HEK293 (cell line): ENCODE measurements around the gene DDRGK1.
A peak's percentile ranks its signal among the peaks of the same experiment; 100 is the strongest.

Source experiments
- CTCF ChIA-PET: fragments of 350-600 bp; formaldehyde crosslinking; extraction: SDS; loops from one replicate; lab custom pipeline; 2021; ENCODE audit warnings: antibody characterized with exemption; lab: Yijun Ruan, JAX
- POLR2A ChIA-PET: fragments of 300-600 bp; formaldehyde crosslinking; extraction: SDS; loops from one replicate; lab custom pipeline; 2020; ENCODE audit warnings: antibody characterized with exemption, inconsistent platforms; lab: Yijun Ruan, JAX
- H3K27ac ChIP-seq: fragments of 200-500 bp; sonication (Bioruptor generic); 2 replicates; pipeline ENCODE4 v1.5.1; 2014; ENCODE audit warnings: low read depth, low read length, control low read depth, inconsistent platforms; ENCODE audit errors: extremely low read depth
- H3K36me3 ChIP-seq, 2 experiments: fragments of 200-500 bp in 1 of 2; sonication (Bioruptor generic) in 1 of 2; 1 replicate in 1 of 2; 2 replicates in 1 of 2; pipeline ENCODE4 v1.5.1; 2014 to 2017; ENCODE audit warnings: inconsistent platforms in 2 of 2, low read length in 2 of 2; ENCODE audit not compliant: control insufficient read depth in 2 of 2, insufficient read depth in 1 of 2
- H3K4me1 ChIP-seq: fragments of 200-500 bp; sonication (Bioruptor generic); 2 replicates; pipeline ENCODE4 v1.5.1; 2014; ENCODE audit warnings: mild to moderate bottlenecking, low read length, inconsistent platforms; ENCODE audit not compliant: control insufficient read depth, insufficient read depth
- H3K4me3 ChIP-seq: 2 replicates; pipeline ENCODE4 v1.5.1; 2011; ENCODE audit warnings: low read depth, mild to moderate bottlenecking, control low read depth, low read length, moderate library complexity
- H3K9me3 ChIP-seq: fragments of 200-500 bp; sonication (Bioruptor generic); 2 replicates; pipeline ENCODE4 v1.5.1; 2014; ENCODE audit warnings: low read depth, low read length, inconsistent platforms; ENCODE audit not compliant: control insufficient read depth, insufficient read depth
- EGR2 ChIP-seq: fragments of 450-650 bp; formaldehyde crosslinking; IDR thresholded peaks from 2 replicates; pipeline ENCODE4 v1.5.1; 2016; ENCODE audit warnings: low read depth, missing biosample characterization, missing genetic modification characterization
- IKZF3 ChIP-seq: fragments of 450-650 bp; IDR thresholded peaks from 2 replicates; pipeline ENCODE4 v1.5.0; 2018; ENCODE audit warnings: missing biosample characterization, mild to moderate bottlenecking, missing genetic modification characterization, moderate library complexity
- KLF1 ChIP-seq: fragments of 450-650 bp; formaldehyde crosslinking; IDR thresholded peaks from 2 replicates; pipeline ENCODE4 v1.5.1; 2016; ENCODE audit warnings: missing biosample characterization, missing genetic modification characterization
- KLF8 ChIP-seq: fragments of 450-650 bp; formaldehyde crosslinking; IDR thresholded peaks from 2 replicates; pipeline ENCODE4 v1.5.1; 2016; ENCODE audit warnings: missing biosample characterization, missing genetic modification characterization
- RBAK ChIP-seq: fragments of 450-650 bp; formaldehyde crosslinking; IDR thresholded peaks from 2 replicates; pipeline ENCODE4 v1.5.1; 2016; ENCODE audit warnings: missing biosample characterization, missing genetic modification characterization
- SP2 ChIP-seq: fragments of 450-650 bp; formaldehyde crosslinking; IDR thresholded peaks from 2 replicates; pipeline ENCODE4 v1.5.1; 2016; ENCODE audit warnings: missing biosample characterization, missing genetic modification characterization
- WT1 ChIP-seq: fragments of 450-650 bp; formaldehyde crosslinking; IDR thresholded peaks from 2 replicates; pipeline ENCODE4 v1.5.1; 2016; ENCODE audit warnings: missing biosample characterization, missing genetic modification characterization
- ZFHX2 ChIP-seq: fragments of 450-650 bp; formaldehyde crosslinking; conservative IDR thresholded peaks from 2 replicates; pipeline ENCODE4 v1.5.1; 2016; ENCODE audit warnings: missing biosample characterization, missing genetic modification characterization
- ZNF10 ChIP-seq: fragments of 450-650 bp; formaldehyde crosslinking; IDR thresholded peaks from 2 replicates; pipeline ENCODE4 v1.5.1; 2017; ENCODE audit warnings: missing biosample characterization, missing genetic modification characterization
- ZNF184 ChIP-seq: fragments of 450-650 bp; IDR thresholded peaks from 2 replicates; pipeline ENCODE4 v1.5.1; 2018; ENCODE audit warnings: missing biosample characterization, mild to moderate bottlenecking, missing genetic modification characterization
- ZNF221 ChIP-seq: fragments of 450-650 bp; formaldehyde crosslinking; IDR thresholded peaks from 2 replicates; pipeline ENCODE4 v1.5.1; 2017; ENCODE audit warnings: missing biosample characterization, missing genetic modification characterization, borderline replicate concordance
- ZNF239 ChIP-seq: fragments of 450-650 bp; formaldehyde crosslinking; IDR thresholded peaks from 2 replicates; pipeline ENCODE4 v1.5.1; 2016; ENCODE audit warnings: missing biosample characterization, missing genetic modification characterization
- ZNF274 ChIP-seq, 2 experiments: fragments of 200-500 bp in 1 of 2; fragments of 450-650 bp in 1 of 2; sonication (Bioruptor generic) in 1 of 2; formaldehyde crosslinking in 1 of 2; IDR thresholded peaks; 2 replicates each; pipeline versions ENCODE4 v1.5.1 to v1.6.1; 2014 to 2016; ENCODE audit warnings: borderline replicate concordance in 1 of 2, inconsistent platforms in 1 of 2, low read length in 1 of 2, missing biosample characterization in 1 of 2, missing genetic modification characterization in 1 of 2
- ZNF335 ChIP-seq: fragments of 450-650 bp; formaldehyde crosslinking; conservative IDR thresholded peaks from 2 replicates; pipeline ENCODE4 v1.5.1; 2016; ENCODE audit warnings: missing biosample characterization, missing genetic modification characterization
- ZNF530 ChIP-seq: fragments of 450-650 bp; formaldehyde crosslinking; IDR thresholded peaks from 2 replicates; pipeline ENCODE4 v1.5.1; 2016; ENCODE audit warnings: low read depth, missing biosample characterization, missing genetic modification characterization
- ZNF561 ChIP-seq: fragments of 450-650 bp; IDR thresholded peaks from 2 replicates; pipeline ENCODE4 v1.5.1; 2018; ENCODE audit warnings: missing biosample characterization, missing genetic modification characterization, borderline replicate concordance
- ZNF664 ChIP-seq: fragments of 450-650 bp; formaldehyde crosslinking; IDR thresholded peaks from 2 replicates; pipeline ENCODE4 v1.5.1; 2016; ENCODE audit warnings: missing biosample characterization, missing genetic modification characterization
- ZNF670 ChIP-seq: fragments of 450-650 bp; formaldehyde crosslinking; IDR thresholded peaks from 2 replicates; pipeline ENCODE4 v1.5.1; 2016; ENCODE audit warnings: missing biosample characterization, missing genetic modification characterization, low read depth
- ZNF707 ChIP-seq: fragments of 450-650 bp; formaldehyde crosslinking; IDR thresholded peaks from 2 replicates; pipeline ENCODE4 v1.5.1; 2016; ENCODE audit warnings: missing biosample characterization, missing genetic modification characterization
- ZNF747 ChIP-seq: fragments of 450-650 bp; formaldehyde crosslinking; IDR thresholded peaks from 2 replicates; pipeline ENCODE4 v1.5.1; 2016; ENCODE audit warnings: missing biosample characterization, missing genetic modification characterization
- ZNF768 ChIP-seq: fragments of 450-650 bp; formaldehyde crosslinking; IDR thresholded peaks from 2 replicates; pipeline ENCODE4 v1.5.1; 2018; ENCODE audit warnings: missing biosample characterization, mild to moderate bottlenecking, missing genetic modification characterization
- TF ChIP-seq, protein P1 (sequence below): fragments of 450-650 bp; IDR thresholded peaks from 2 replicates; pipeline ENCODE4 v1.5.1; 2018; ENCODE audit warnings: missing biosample characterization, mild to moderate bottlenecking, missing genetic modification characterization
- TF ChIP-seq, protein P2 (sequence below): fragments of 450-650 bp; formaldehyde crosslinking; IDR thresholded peaks from 2 replicates; pipeline ENCODE4 v1.5.1; 2017; ENCODE audit warnings: missing biosample characterization, missing genetic modification characterization
- TF ChIP-seq, protein P3 (sequence below): fragments of 450-650 bp; formaldehyde crosslinking; IDR thresholded peaks from 2 replicates; pipeline ENCODE4 v1.5.1; 2017; ENCODE audit warnings: missing biosample characterization, missing genetic modification characterization

Gene DDRGK1

DNA sequence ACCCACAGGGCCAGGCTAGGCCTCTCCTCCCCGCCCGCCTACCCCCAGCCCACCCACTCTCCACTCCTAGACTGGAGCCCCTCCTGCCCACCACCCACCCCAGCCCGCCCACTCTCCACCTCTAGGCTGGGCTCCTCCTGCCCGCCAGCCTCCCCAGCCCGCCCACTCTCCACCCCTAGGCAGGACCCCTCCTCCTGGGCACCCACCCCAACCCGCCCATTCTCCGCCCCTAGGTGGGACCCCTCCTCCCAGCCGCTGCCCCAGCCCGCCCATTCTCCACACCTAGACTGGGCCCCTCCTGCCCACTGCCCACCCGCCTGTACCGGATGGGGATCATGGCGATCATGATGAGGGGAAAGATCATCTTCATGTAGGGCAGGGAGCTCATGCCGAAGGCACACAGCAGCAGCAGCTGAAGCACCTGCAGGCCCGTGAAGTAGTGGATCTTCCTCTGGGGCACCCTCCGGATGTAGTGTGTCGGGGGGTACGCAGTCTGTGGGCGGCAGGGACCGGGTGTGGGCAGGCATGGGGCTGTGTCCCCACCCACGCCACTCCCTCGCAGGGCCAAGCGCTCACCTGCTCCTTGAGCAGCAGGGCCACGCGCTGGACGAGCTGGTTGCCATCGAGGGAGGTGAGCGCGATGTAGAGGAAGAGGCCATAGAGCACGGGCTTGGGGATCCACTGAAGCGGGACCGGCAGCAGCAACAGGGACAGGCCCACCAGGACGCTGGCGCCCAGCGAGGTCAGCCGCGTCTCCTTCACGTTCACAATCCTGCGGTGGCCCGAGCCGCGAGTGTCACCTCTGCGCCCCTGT is 23.7 kb upstream of the DDRGK1 start (continued):
- TF ChIP-seq ZNF184 (tag by site-specific recombination), result no peak
- no peak for TF ChIP-seq ZNF707 (tag by site-specific recombination)
- no peak for TF ChIP-seq ZNF335 (tag by site-specific recombination)
- no peak for TF ChIP-seq ZNF768 (tag by site-specific recombination)
- no peak for TF ChIP-seq WT1
- TF ChIP-seq KLF1 (tag by site-specific recombination), result peak; percentile 95
- TF ChIP-seq ZNF239 (tag by site-specific recombination), result no peak
- no peak for TF ChIP-seq ZNF221 (tag by site-specific recombination)
- no peak for TF ChIP-seq ZNF274 (IDR thresholded peaks at IDR 0.05; ENCODE audit: low read length)
- no peak for TF ChIP-seq ZNF274 (tag by site-specific recombination; IDR thresholded peaks at IDR 0.05; ENCODE audit: borderline replicate concordance)
- TF ChIP-seq, protein P1, sequence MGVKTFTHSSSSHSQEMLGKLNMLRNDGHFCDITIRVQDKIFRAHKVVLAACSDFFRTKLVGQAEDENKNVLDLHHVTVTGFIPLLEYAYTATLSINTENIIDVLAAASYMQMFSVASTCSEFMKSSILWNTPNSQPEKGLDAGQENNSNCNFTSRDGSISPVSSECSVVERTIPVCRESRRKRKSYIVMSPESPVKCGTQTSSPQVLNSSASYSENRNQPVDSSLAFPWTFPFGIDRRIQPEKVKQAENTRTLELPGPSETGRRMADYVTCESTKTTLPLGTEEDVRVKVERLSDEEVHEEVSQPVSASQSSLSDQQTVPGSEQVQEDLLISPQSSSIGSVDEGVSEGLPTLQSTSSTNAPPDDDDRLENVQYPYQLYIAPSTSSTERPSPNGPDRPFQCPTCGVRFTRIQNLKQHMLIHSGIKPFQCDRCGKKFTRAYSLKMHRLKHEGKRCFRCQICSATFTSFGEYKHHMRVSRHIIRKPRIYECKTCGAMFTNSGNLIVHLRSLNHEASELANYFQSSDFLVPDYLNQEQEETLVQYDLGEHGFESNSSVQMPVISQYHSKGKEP (tag by site-specific recombination), result no peak
- peak; percentile 32; the same call in 1 of the 2 replicates for TF ChIP-seq KLF8 (tag by site-specific recombination)
- TF ChIP-seq, all 188 proteins: peak for 5

DNA sequence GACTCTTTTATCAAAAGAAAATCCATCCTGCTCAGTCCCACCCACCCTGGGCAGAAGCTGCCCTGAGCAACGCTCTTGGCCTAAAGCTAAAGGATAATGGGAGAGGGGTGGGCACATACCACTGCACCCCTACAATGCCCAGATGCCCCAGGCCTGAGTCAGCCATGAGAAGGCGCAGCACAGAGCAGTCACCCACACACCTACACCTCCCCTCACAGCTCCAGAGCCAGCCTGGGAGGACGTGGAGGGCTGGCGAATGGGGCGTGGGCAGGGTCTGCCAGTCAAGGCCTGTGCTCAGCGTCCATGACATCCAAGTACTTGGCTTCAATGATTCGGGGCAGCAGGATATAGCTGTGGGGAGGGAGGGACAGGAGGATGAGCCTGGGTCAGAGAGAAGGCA is 23.0 kb upstream of the DDRGK1 start:
- H3K36me3 ChIP-seq, result peaks cover 0 to 28% of the 10 kb centered on the region in 2 experiments; a peak in 1 of 3 replicates
- H3K4me3 ChIP-seq, result no peak overlapping the region
- TF ChIP-seq KLF1 (tag by site-specific recombination) (0 out of 2 replicates have a peak, but pooled peaks have one; percentile 3), ZNF747 (tag by site-specific recombination) (no peak), ZFHX2 (tag by site-specific recombination) (peak; percentile 66), EGR2 (tag by site-specific recombination) (peak; percentile 19; the same call in 1 of the 2 replicates)
- H3K9me3 ChIP-seq, result no peaks in the 10 kb centered on the region
- H3K4me1 ChIP-seq, result no peaks in the 10 kb centered on the region
- CTCF ChIA-PET, result interaction anchor here (1.0 to 1.9 kb wide), 2 partner anchors 9 to 23 kb away, joined by 3 to 6 read pairs; no protein-coding TSS in a partner anchor
- H3K27ac ChIP-seq, result no peak overlapping the region
- POLR2A ChIA-PET, result interaction anchor here (0.5 to 0.9 kb wide), 3 partner anchors 13 to 111 kb away, joined by 3 read pairs; no protein-coding TSS in a partner anchor

DNA sequence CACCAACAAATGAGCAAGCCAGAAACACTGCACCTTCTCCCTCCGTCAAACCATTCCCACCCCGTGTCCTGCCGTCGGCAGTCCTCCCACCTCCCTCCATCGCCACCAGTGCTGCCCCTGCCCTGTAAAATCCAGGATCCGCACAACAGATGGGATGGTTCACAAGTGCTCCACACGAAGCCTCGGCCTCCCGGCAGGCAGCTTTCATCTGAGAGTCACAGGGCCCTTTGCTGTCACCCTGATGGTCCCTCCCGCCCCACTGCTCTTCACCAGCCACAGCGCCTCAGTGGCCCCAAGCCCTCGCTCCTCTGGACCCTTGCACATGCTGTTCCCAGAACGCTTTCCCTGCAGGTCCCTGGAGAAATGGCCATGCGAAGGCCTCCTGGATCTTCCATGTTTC is 22.4 kb upstream of the DDRGK1 start:
- POLR2A ChIA-PET, result interaction anchor here (0.6 to 0.9 kb wide), 2 partner anchors 12 to 17 kb away, joined by 3 read pairs; no protein-coding TSS in a partner anchor
- no peak overlapping the region for H3K4me3 ChIP-seq
- TF ChIP-seq ZNF530 (no peak), ZNF664 (tag by site-specific recombination) (no peak), ZNF747 (tag by site-specific recombination) (no peak), ZNF670 (no peak), SP2 (tag by site-specific recombination) (no peak), ZNF10 (tag by site-specific recombination) (no peak), ZNF561 (tag by site-specific recombination) (no peak), RBAK (tag by site-specific recombination) (no peak), KLF8 (tag by site-specific recombination) (no peak), IKZF3 (tag by site-specific recombination) (no peak), ZNF707 (tag by site-specific recombination) (no peak)
- TF ChIP-seq, protein P2, sequence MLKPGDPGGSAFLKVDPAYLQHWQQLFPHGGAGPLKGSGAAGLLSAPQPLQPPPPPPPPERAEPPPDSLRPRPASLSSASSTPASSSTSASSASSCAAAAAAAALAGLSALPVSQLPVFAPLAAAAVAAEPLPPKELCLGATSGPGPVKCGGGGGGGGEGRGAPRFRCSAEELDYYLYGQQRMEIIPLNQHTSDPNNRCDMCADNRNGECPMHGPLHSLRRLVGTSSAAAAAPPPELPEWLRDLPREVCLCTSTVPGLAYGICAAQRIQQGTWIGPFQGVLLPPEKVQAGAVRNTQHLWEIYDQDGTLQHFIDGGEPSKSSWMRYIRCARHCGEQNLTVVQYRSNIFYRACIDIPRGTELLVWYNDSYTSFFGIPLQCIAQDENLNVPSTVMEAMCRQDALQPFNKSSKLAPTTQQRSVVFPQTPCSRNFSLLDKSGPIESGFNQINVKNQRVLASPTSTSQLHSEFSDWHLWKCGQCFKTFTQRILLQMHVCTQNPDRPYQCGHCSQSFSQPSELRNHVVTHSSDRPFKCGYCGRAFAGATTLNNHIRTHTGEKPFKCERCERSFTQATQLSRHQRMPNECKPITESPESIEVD (tag by site-specific recombination), result no peak
- TF ChIP-seq, protein P3, sequence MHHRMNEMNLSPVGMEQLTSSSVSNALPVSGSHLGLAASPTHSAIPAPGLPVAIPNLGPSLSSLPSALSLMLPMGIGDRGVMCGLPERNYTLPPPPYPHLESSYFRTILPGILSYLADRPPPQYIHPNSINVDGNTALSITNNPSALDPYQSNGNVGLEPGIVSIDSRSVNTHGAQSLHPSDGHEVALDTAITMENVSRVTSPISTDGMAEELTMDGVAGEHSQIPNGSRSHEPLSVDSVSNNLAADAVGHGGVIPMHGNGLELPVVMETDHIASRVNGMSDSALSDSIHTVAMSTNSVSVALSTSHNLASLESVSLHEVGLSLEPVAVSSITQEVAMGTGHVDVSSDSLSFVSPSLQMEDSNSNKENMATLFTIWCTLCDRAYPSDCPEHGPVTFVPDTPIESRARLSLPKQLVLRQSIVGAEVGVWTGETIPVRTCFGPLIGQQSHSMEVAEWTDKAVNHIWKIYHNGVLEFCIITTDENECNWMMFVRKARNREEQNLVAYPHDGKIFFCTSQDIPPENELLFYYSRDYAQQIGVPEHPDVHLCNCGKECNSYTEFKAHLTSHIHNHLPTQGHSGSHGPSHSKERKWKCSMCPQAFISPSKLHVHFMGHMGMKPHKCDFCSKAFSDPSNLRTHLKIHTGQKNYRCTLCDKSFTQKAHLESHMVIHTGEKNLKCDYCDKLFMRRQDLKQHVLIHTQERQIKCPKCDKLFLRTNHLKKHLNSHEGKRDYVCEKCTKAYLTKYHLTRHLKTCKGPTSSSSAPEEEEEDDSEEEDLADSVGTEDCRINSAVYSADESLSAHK (tag by site-specific recombination), result no peak
- H3K4me1 ChIP-seq, result no peaks in the 10 kb centered on the region
- peaks cover 0 to 33% of the 10 kb centered on the region in 2 experiments; a peak in 1 of 3 replicates for H3K36me3 ChIP-seq
- CTCF ChIA-PET, result interaction anchor here (1.0 to 1.9 kb wide), 2 partner anchors 8 to 23 kb away, joined by 3 to 6 read pairs; no protein-coding TSS in a partner anchor
- H3K9me3 ChIP-seq, result no peaks in the 10 kb centered on the region
- H3K27ac ChIP-seq, result no peak overlapping the region
